Natural killer cell (primary cell): Measurements from ENCODE around the gene THRB. TPM values are rescaled to one million over a fixed set of nuclear protein-coding genes. Genes with fewer than 3 reads are reported as not detected.

Source experiments
- ATAC-seq, 3 donors: fragments of 150-1000 bp in 2 of 3; fragments of 200-7000 bp in 1 of 3; cut with Tn5 transposase; 1 replicate in 1 of 3; 2 replicates in 2 of 3; pipeline ENCODE4 v1.10.0; 2021; ENCODE audit warnings: mild to moderate bottlenecking in 2 of 3, moderate library complexity in 2 of 3
- DNase-seq, 2 donors: peaks; one replicate each; pipeline versions ENCODE4 v3.0.0 to v3.0.0-alpha.2; 2013 to 2021; ENCODE audit warnings: mixed read lengths in 1 of 2
- H3K27ac ChIP-seq: one replicate; pipeline ENCODE4 v1.5.1; 2013; ENCODE audit warnings: mild to moderate bottlenecking, low read length
- H3K27me3 ChIP-seq: one replicate; pipeline ENCODE4 v1.6.1; 2013; ENCODE audit warnings: low read length; ENCODE audit not compliant: control insufficient read depth, insufficient read depth
- H3K36me3 ChIP-seq: one replicate; pipeline ENCODE4 v1.6.1; 2013; ENCODE audit warnings: low read length; ENCODE audit not compliant: control insufficient read depth, insufficient read depth
- H3K4me1 ChIP-seq: one replicate; pipeline ENCODE4 v1.6.1; 2013; ENCODE audit warnings: low read length; ENCODE audit not compliant: control insufficient read depth, insufficient read depth
- H3K4me3 ChIP-seq: one replicate; pipeline ENCODE4 v1.5.1; 2013; ENCODE audit warnings: low read length
- H3K9me3 ChIP-seq: one replicate; pipeline ENCODE4 v1.6.1; 2013; ENCODE audit warnings: low read length; ENCODE audit not compliant: control insufficient read depth, insufficient read depth
- H3K27ac Mint-ChIP-seq, 2 donors: one replicate each; pipeline ENCODE4 v1.8.0; 2022; ENCODE audit warnings: mild to moderate bottlenecking in 2 of 2, mixed read lengths in 2 of 2, moderate library complexity in 1 of 2
- H3K27me3 Mint-ChIP-seq, 2 donors: one replicate each; pipeline ENCODE4 v1.8.0; 2022; ENCODE audit warnings: low read depth in 2 of 2, mixed read lengths in 2 of 2
- H3K36me3 Mint-ChIP-seq: one replicate; pipeline ENCODE4 v1.8.0; 2022; ENCODE audit warnings: mixed read lengths
- H3K4me1 Mint-ChIP-seq, 2 donors: one replicate each; pipeline ENCODE4 v1.8.0; 2022; ENCODE audit warnings: mixed read lengths in 2 of 2
- H3K4me3 Mint-ChIP-seq: one replicate; pipeline ENCODE4 v1.8.0; 2022; ENCODE audit warnings: mild to moderate bottlenecking, moderate library complexity, mixed read lengths
- H3K9me3 Mint-ChIP-seq, 2 donors: one replicate each; pipeline ENCODE4 v1.8.0; 2022; ENCODE audit warnings: mixed read lengths in 2 of 2
- CTCF ChIP-seq: fragments of 200-600 bp; IDR thresholded peaks from one replicate; pipeline ENCODE4 v1.8.0; 2022; ENCODE audit warnings: antibody characterized with exemption
- WGBS: methylation state at CpG from one replicate; pipeline ENCODE4 v1.1.7; 2013; ENCODE audit warnings: missing lambda C conversion rate; ENCODE audit not compliant: insufficient coverage; 5-methylcytosine and 5-hydroxymethylcytosine counted together
- intact Hi-C: fragments of 100-400 bp; cut with micrococcal nuclease; formaldehyde crosslinking; loops from one replicate; pipeline ENCODE4 v1.14.2; 2022
- total RNA-seq, 4 donors: library from RNA; stranded (reverse); fragments of 120-200 nt in 1 of 4; gene quantifications; one replicate each; pipeline versions ENCODE4 v1.2.3 to v1.2.4, GENCODE V29; 2013 to 2022

The THRB gene
- total RNA-seq, 3 donors from 2014 or later (not counting 1 experiment from before 2014, with no cell fraction given): 0.05 TPM; not detected in 2

GRCh38 chr3:24255414-24255813, 239.2 kb downstream of the THRB start:
- Histone ChIP-seq H3K36me3 (no peaks in the 10 kb centered on the region), H3K4me1 (peaks cover 2% of the 10 kb centered on the region), H3K27me3 (no peaks in the 10 kb centered on the region), H3K27ac (no peak overlapping the region), H3K4me3 (no peak overlapping the region), H3K9me3 (no peaks in the 10 kb centered on the region)
- Mint-ChIP-seq H3K36me3 (no peaks in the 10 kb centered on the region), H3K4me1 (no peaks in the 10 kb centered on the region), H3K9me3 (no peaks in the 10 kb centered on the region), H3K27me3 (no peaks in the 10 kb centered on the region), H3K27ac (no peak overlapping the region), H3K4me3 (no peak overlapping the region)
- intact Hi-C loops: no loop called here
- DNase-seq (no peak), ATAC-seq (no peak)
- 87% methylated on average over 2 of the region's 2 CpGs for WGBS
- no peak for TF ChIP-seq CTCF

- no peaks in the 10 kb centered on the region for H3K4me1 Mint-ChIP-seq
- WGBS: no CpG with 5 or more reads among the region's 1 CpG
- H3K9me3 ChIP-seq: no peaks in the 10 kb centered on the region
- H3K9me3 Mint-ChIP-seq: no peaks in the 10 kb centered on the region
- no peak overlapping the region for H3K27ac ChIP-seq
- no peaks in the 10 kb centered on the region for H3K27me3 Mint-ChIP-seq
- no peaks in the 10 kb centered on the region for H3K4me1 ChIP-seq
- no peaks in the 10 kb centered on the region for H3K36me3 ChIP-seq
- ATAC-seq (no peak), DNase-seq (no peak)
- no peak overlapping the region for H3K4me3 Mint-ChIP-seq
- TF ChIP-seq CTCF: no peak
- intact Hi-C loops: no loop called here
- no peaks in the 10 kb centered on the region for H3K36me3 Mint-ChIP-seq
- H3K4me3 ChIP-seq: no peak overlapping the region
- H3K27me3 ChIP-seq: no peaks in the 10 kb centered on the region
- H3K27ac Mint-ChIP-seq: no peak overlapping the region
Measured at GRCh38 chr3:24254649-24255048, 240.0 kb downstream of the THRB start.

- Histone ChIP-seq H3K9me3 (no peaks in the 10 kb centered on the region), H3K4me1 (no peaks in the 10 kb centered on the region), H3K36me3 (no peaks in the 10 kb centered on the region), H3K4me3 (no peak overlapping the region), H3K27ac (no peak overlapping the region), H3K27me3 (no peaks in the 10 kb centered on the region)
- WGBS: 75% methylated on average over 1 of the region's 1 CpG
- DNase-seq (no peak), ATAC-seq (no peak)
- no peak overlapping the region for H3K4me3 Mint-ChIP-seq
- no peaks in the 10 kb centered on the region for H3K4me1 Mint-ChIP-seq
- peaks cover 0 to 2% of the 10 kb centered on the region in 2 donors for H3K27me3 Mint-ChIP-seq
- intact Hi-C loops: no loop called here
- TF ChIP-seq CTCF: no peak
- no peak overlapping the region for H3K27ac Mint-ChIP-seq
- no peaks in the 10 kb centered on the region for H3K36me3 Mint-ChIP-seq
- no peaks in the 10 kb centered on the region for H3K9me3 Mint-ChIP-seq
Measured at GRCh38 chr3:24253336-24253735, 241.3 kb downstream of the THRB start.

- WGBS: 71% methylated on average over 1 of the region's 1 CpG
Measured at GRCh38 chr3:24249523-24249922, 245.1 kb downstream of the THRB start.

More at GRCh38 chr3:24249523-24249922, 245.1 kb downstream of the THRB start:
- no peak for TF ChIP-seq CTCF
- Mint-ChIP-seq H3K36me3 (no peaks in the 10 kb centered on the region), H3K4me1 (no peaks in the 10 kb centered on the region), H3K27me3 (peaks cover 0 to 2% of the 10 kb centered on the region in 2 donors), H3K4me3 (no peak overlapping the region), H3K9me3 (no peaks in the 10 kb centered on the region), H3K27ac (no peak overlapping the region)
- DNase-seq (no peak), ATAC-seq (no peak)
- intact Hi-C loops: no loop called here
- Histone ChIP-seq H3K27me3 (no peaks in the 10 kb centered on the region), H3K4me1 (no peaks in the 10 kb centered on the region), H3K36me3 (no peaks in the 10 kb centered on the region), H3K4me3 (no peak overlapping the region), H3K27ac (no peak overlapping the region), H3K9me3 (no peaks in the 10 kb centered on the region)
